Spleen (tissue), 11 donors: Measurements from ENCODE around the gene DTNBP1. TPM values are rescaled to one million over a fixed set of nuclear protein-coding genes. Genes with fewer than 3 reads are reported as not detected.
A peak's percentile ranks its signal among the peaks of the same experiment; 100 is the strongest.

Source experiments
- DNase-seq: peaks from one replicate; pipeline ENCODE4 v3.0.0-alpha.2; 2020
- H3K27ac ChIP-seq, 8 donors: fragments of 200-600 bp; sonication (generic) in 7 of 8; 1 replicate in 4 of 8; 2 replicates in 4 of 8; pipeline versions ENCODE4 v1.5.0 to v1.8.0; 2016 to 2021; ENCODE audit warnings: inconsistent platforms in 4 of 8, mild to moderate bottlenecking in 4 of 8, moderate library complexity in 1 of 8
- H3K27me3 ChIP-seq, 7 donors: fragments of 200-600 bp; sonication (generic) in 6 of 7; replicated peaks in 1 of 7; 1 replicate in 4 of 7; 2 replicates in 3 of 7; pipeline versions ENCODE4 v1.5.0 to v1.8.0; 2016 to 2021; ENCODE audit warnings: inconsistent platforms in 3 of 7, mild to moderate bottlenecking in 1 of 7
- H3K36me3 ChIP-seq, 6 donors: fragments of 200-600 bp; sonication (generic) in 5 of 6; 1 replicate in 4 of 6; 2 replicates in 2 of 6; pipeline versions ENCODE4 v1.5.0 to v1.8.0; 2016 to 2021; ENCODE audit warnings: inconsistent platforms in 2 of 6
- H3K4me1 ChIP-seq, 6 donors: fragments of 200-600 bp; sonication (generic) in 5 of 6; 1 replicate in 3 of 6; 2 replicates in 3 of 6; pipeline versions ENCODE4 v1.5.0 to v1.8.0; 2016 to 2021; ENCODE audit warnings: inconsistent platforms in 3 of 6
- H3K4me3 ChIP-seq, 8 donors: fragments of 200-600 bp; sonication (generic) in 7 of 8; 1 replicate in 4 of 8; 2 replicates in 4 of 8; pipeline versions ENCODE4 v1.5.0 to v1.8.0; 2016 to 2021; ENCODE audit warnings: inconsistent platforms in 4 of 8, mild to moderate bottlenecking in 4 of 8, moderate library complexity in 2 of 8
- H3K9me3 ChIP-seq, 8 donors: fragments of 200-600 bp; sonication (generic) in 7 of 8; 1 replicate in 4 of 8; 2 replicates in 4 of 8; pipeline versions ENCODE4 v1.5.0 to v1.8.0; 2016 to 2021; ENCODE audit warnings: inconsistent platforms in 4 of 8
- POLR2A ChIP-seq, 3 donors: fragments of 450-650 bp; IDR thresholded peaks; one replicate each; pipeline ENCODE4 v1.5.1; 2017; ENCODE audit warnings: antibody characterized with exemption in 3 of 3, mild to moderate bottlenecking in 1 of 3
- POLR2AphosphoS5 ChIP-seq, 3 donors: sonication (generic); formaldehyde crosslinking; IDR thresholded peaks; one replicate each; pipeline ENCODE4 v1.5.1; 2017; ENCODE audit warnings: antibody characterized with exemption in 3 of 3
- WGBS, 5 donors: extraction: QIAGEN DNeasy Blood & Tissue Kit in 3 of 5; methylation state at CpG; one replicate each; pipeline versions ENCODE4 v1.1.5 to v1.1.7; 2013 to 2018; 5-methylcytosine and 5-hydroxymethylcytosine counted together
- intact Hi-C: fragments of 100-400 bp; cut with DNase I; formaldehyde crosslinking; loops from one replicate; pipeline ENCODE4 v1.15.0; 2023; ENCODE audit warnings: low total_unique reads
- polyA plus RNA-seq, 3 donors: library from polyadenylated mRNA; stranded (reverse); fragments of 200-250 nt; gene quantifications; one replicate each; pipeline ENCODE4 v1.2.1, GENCODE V29; 2013
- total RNA-seq, 7 donors: library from RNA; depleted of rRNA in 3 of 7; stranded (reverse); fragments of >200 nt in 3 of 7; fragmentation: NEBNext Ultra II Directional in 4 of 7; extraction: Animal tissue kit (Norgen Biotek cat#: 25700) in 4 of 7; gene quantifications; one replicate each; pipeline versions ENCODE4 v1.1.0 to v1.2.1, GENCODE V29; 2016 to 2021
- TF ChIP-seq, protein P1 (sequence below), 11 experiments: fragments of 200-600 bp in 7 of 11; fragments of 450-650 bp in 4 of 11; sonication (generic) in 4 of 11; IDR thresholded peaks in 8 of 11; conservative IDR thresholded peaks in 3 of 11; 1 replicate in 7 of 11; 2 replicates in 4 of 11; pipeline versions ENCODE4 v1.4.0 to v1.8.0; 2016 to 2021; ENCODE audit warnings: antibody characterized with exemption in 11 of 11, inconsistent platforms in 4 of 11, mild to moderate bottlenecking in 1 of 11
- donor health status: healthy with polysubstance abuse.
- donor health status: DM: no; HTN: no; CAD: no; lungs with moderate emphysema.
- donor health status: DM: no; HTN: no; CAD: no.
- donor health status: Bipolar disorder and iron deficiency.
- donor health status: healthy.
- donor health status: DM: no; HTN: no; CAD: no.
- donor health status: DM: yes; HTN: yes; CAD: no.

DTNBP1 gene
- total and polyA plus RNA-seq, 10 donors, result 14.2 to 42.2 (median 32.3) TPM

DNA sequence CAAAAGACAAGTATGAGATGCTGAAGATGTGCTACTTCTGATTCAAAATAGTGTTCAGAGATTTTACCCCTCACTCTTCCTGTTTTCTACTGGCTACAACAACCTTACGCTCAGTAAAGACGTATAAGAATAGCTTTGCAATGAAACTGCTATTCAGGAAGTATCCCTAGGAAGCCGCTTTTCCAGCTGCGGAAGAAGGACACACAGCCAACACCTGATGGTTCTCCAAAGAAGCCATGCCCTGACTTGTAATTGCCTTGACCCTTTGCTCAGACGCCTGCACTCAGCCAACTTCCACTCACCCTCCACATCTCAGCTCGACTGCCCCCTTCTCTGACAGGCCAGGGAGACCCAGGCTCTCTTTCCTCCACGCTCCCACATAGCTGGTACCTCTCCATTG lies 111.6 kb downstream of the DTNBP1 start:
- H3K36me3 ChIP-seq, result no peaks in the 10 kb centered on the region
- H3K9me3 ChIP-seq, result no peaks in the 10 kb centered on the region
- DNase-seq, result no peak
- WGBS, 5 donors, result 63 to 74% (median 67%) methylated on average over 7 of the region's 7 CpGs
- peaks cover 19 to 80% (median 24%) of the 10 kb centered on the region in 6 donors for H3K4me1 ChIP-seq
- intact Hi-C loops, result no loop called here
- TF ChIP-seq, protein P1, sequence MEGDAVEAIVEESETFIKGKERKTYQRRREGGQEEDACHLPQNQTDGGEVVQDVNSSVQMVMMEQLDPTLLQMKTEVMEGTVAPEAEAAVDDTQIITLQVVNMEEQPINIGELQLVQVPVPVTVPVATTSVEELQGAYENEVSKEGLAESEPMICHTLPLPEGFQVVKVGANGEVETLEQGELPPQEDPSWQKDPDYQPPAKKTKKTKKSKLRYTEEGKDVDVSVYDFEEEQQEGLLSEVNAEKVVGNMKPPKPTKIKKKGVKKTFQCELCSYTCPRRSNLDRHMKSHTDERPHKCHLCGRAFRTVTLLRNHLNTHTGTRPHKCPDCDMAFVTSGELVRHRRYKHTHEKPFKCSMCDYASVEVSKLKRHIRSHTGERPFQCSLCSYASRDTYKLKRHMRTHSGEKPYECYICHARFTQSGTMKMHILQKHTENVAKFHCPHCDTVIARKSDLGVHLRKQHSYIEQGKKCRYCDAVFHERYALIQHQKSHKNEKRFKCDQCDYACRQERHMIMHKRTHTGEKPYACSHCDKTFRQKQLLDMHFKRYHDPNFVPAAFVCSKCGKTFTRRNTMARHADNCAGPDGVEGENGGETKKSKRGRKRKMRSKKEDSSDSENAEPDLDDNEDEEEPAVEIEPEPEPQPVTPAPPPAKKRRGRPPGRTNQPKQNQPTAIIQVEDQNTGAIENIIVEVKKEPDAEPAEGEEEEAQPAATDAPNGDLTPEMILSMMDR (IDR thresholded peaks at IDR 0.05 in 8 of 11, conservative IDR thresholded peaks at IDR 0.05 in 3 of 11), result no peak
- TF ChIP-seq POLR2AphosphoS5 (IDR thresholded peaks at IDR 0.05) (no peak), POLR2A (IDR thresholded peaks at IDR 0.05) (no peak)
- H3K27me3 ChIP-seq, result no peaks in the 10 kb centered on the region
- H3K27ac ChIP-seq, result peak overlapping the region in 4 of 8 donors; percentile 21 to 52 (median 38)
- H3K4me3 ChIP-seq, result no peak overlapping the region

DNA sequence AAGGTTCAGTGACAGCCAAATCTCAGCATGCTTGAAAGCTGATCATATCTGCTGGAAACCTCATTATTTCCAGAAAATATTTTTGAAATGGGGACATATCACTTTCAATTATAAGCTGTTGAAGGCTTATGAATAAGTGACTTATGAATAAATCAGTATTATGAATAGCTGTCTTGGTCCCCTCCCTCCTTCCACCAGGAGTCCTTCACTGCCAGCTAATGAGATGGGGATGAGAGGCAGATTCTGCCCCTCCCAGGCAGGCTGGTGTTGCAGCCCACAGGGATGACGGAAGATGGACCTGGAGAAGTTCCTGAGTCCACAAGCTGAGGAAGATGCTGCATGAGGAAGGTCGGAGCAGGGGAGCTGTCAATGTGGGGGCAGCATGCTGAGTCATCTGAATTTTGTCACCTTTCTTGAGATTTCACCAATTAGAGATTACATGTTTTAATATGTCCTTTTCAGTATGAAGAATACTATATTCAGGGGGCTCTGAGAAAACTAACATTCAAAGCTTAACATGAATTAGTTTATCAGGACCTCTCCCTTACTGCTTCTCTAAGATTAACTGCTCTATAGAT lies 112.2 kb downstream of the DTNBP1 start:
- H3K27me3 ChIP-seq, result no peaks in the 10 kb centered on the region
- DNase-seq, result no peak
- H3K4me1 ChIP-seq, result peaks cover 19 to 77% (median 24%) of the 10 kb centered on the region in 6 donors
- H3K4me3 ChIP-seq, result no peak overlapping the region
- WGBS, 5 donors, result 55 to 83% (median 73%) methylated on average over 2 of the region's 2 CpGs
- intact Hi-C loops, result no loop called here
- H3K27ac ChIP-seq, result no peak overlapping the region
- no peaks in the 10 kb centered on the region for H3K9me3 ChIP-seq
- no peaks in the 10 kb centered on the region for H3K36me3 ChIP-seq
- no peak for TF ChIP-seq POLR2A (IDR thresholded peaks at IDR 0.05)
- TF ChIP-seq, protein P1 (IDR thresholded peaks at IDR 0.05 in 8 of 11, conservative IDR thresholded peaks at IDR 0.05 in 3 of 11), result no peak
- TF ChIP-seq POLR2AphosphoS5 (IDR thresholded peaks at IDR 0.05), result no peak

DNA sequence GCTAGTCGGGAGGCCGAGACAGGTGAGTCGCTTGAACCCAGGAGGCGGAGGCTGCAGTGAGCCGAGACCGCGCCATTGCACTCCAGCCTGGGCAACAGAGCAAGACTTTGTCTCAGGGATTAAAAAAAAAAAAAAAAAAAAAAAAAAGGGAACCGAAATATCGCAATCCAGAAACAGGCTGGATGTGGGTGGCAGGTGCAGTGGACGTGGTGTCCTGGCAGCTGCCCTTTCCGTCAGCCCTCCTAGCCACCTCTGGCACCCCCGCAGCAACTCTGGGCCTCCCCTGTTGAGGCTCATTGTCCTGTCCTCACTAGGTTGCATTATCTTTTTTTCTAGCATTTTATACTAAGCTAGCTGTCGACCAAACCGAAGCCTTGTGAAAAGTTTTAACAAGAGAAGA lies 113.5 kb downstream of the DTNBP1 start:
- intact Hi-C loops, result no loop called here
- no peak overlapping the region for H3K4me3 ChIP-seq
- no peak overlapping the region for H3K27ac ChIP-seq
- H3K9me3 ChIP-seq, result peaks cover 0 to 5% (median 4%) of the 10 kb centered on the region in 8 donors
- TF ChIP-seq, protein P1 (IDR thresholded peaks at IDR 0.05 in 8 of 11, conservative IDR thresholded peaks at IDR 0.05 in 3 of 11), result no peak
- TF ChIP-seq POLR2AphosphoS5 (IDR thresholded peaks at IDR 0.05) (peak in 1 of 3 donors; percentile 20), POLR2A (IDR thresholded peaks at IDR 0.05) (no peak)
- H3K4me1 ChIP-seq, result peaks cover 19 to 77% (median 24%) of the 10 kb centered on the region in 6 donors
- H3K36me3 ChIP-seq, result no peaks in the 10 kb centered on the region
- no peak for DNase-seq
- no peaks in the 10 kb centered on the region for H3K27me3 ChIP-seq
- WGBS, 5 donors, result 74 to 83% (median 81%) methylated on average over 13 to 14 of the region's 14 CpGs

DNA sequence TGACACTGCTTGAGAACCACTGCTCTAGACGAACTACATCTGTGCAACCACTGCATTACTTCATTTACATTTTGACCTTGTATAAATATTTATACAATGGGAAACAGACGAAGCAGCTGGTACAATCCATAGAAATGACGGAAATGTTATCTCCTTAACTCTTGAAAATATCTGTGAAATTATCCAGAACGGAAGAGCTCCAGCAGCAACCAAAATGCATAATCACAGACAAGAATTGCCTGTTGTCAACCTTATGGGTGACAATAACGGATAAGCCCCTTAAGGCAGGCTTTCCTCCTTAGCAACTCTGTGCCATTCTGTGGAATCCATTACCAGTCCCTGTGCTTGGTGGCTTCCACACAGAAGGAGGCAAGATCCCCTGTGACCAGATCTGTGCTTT lies 115.4 kb downstream of the DTNBP1 start:
- H3K27me3 ChIP-seq, result no peaks in the 10 kb centered on the region
- intact Hi-C loops, result no loop called here
- DNase-seq, result no peak
- H3K9me3 ChIP-seq, result peaks cover 0 to 14% (median 11%) of the 10 kb centered on the region in 8 donors
- H3K27ac ChIP-seq, result no peak overlapping the region
- peaks cover 18 to 70% (median 22%) of the 10 kb centered on the region in 6 donors for H3K4me1 ChIP-seq
- H3K36me3 ChIP-seq, result no peaks in the 10 kb centered on the region
- H3K4me3 ChIP-seq, result no peak overlapping the region
- TF ChIP-seq, protein P1 (IDR thresholded peaks at IDR 0.05 in 8 of 11, conservative IDR thresholded peaks at IDR 0.05 in 3 of 11), result no peak
- TF ChIP-seq POLR2AphosphoS5 (IDR thresholded peaks at IDR 0.05) (no peak), POLR2A (IDR thresholded peaks at IDR 0.05) (no peak)
- 76 to 81% (median 79%) methylated on average over 5 of the region's 5 CpGs for WGBS, 5 donors
